A673 (cell line): Measurements from ENCODE around the gene TMEM178A. TPM values are rescaled to one million over a fixed set of nuclear protein-coding genes. Genes with fewer than 3 reads are reported as not detected.

Experiments
- BruUV-seq: library from RNA; stranded (reverse); fragments of 400-500 nt; replicated peaks from 2 replicates; lab custom pipeline; 2021; lab: Mats Ljungman, UMichigan
- CTCF ChIA-PET: fragments of 300-600 bp; sonication (Branson Sonifier 250); formaldehyde crosslinking; loops from one replicate; lab custom pipeline; 2022; ENCODE audit warnings: antibody characterized with exemption; lab: Charles Lee
- POLR2A ChIA-PET: fragments of 300-600 bp; sonication (Branson Sonifier 250); formaldehyde crosslinking; loops from one replicate; lab custom pipeline; 2022; ENCODE audit warnings: antibody characterized with exemption; ENCODE audit not compliant: low non-redundant PET; lab: Charles Lee
- DNase-seq: peaks from one replicate; pipeline ENCODE4 v3.0.0-alpha.2; 2015; ENCODE audit warnings: low spot score
- H3K27ac ChIP-seq: fragments of 200-600 bp; sonication (generic); 2 replicates; pipeline ENCODE4 v1.5.1; 2016; ENCODE audit warnings: mixed run types, low read depth, mild to moderate bottlenecking, mixed read lengths, antibody characterized with exemption, low read length; ENCODE audit not compliant: poor library complexity, severe bottlenecking
- H3K27me3 ChIP-seq: fragments of 200-600 bp; sonication (generic); replicated peaks from 2 replicates; pipeline ENCODE4 v1.6.1; 2017; ENCODE audit warnings: mixed run types, low read depth, mild to moderate bottlenecking, mixed read lengths, antibody characterized with exemption, low read length; ENCODE audit not compliant: insufficient read depth, poor library complexity
- H3K36me3 ChIP-seq: fragments of 200-600 bp; sonication (generic); 2 replicates; pipeline ENCODE4 v1.6.1; 2016; ENCODE audit warnings: mixed run types, mild to moderate bottlenecking, mixed read lengths, antibody characterized with exemption, low read length; ENCODE audit not compliant: insufficient read depth, poor library complexity, severe bottlenecking
- H3K4me1 ChIP-seq: fragments of 200-600 bp; sonication (generic); 2 replicates; pipeline ENCODE4 v1.6.1; 2017; ENCODE audit warnings: mixed run types, mild to moderate bottlenecking, mixed read lengths, antibody characterized with exemption, low read length; ENCODE audit not compliant: insufficient read depth, poor library complexity, severe bottlenecking
- H3K4me3 ChIP-seq: fragments of 200-600 bp; sonication (generic); 2 replicates; pipeline ENCODE4 v1.5.1; 2016; ENCODE audit warnings: low read depth, mixed run types, mild to moderate bottlenecking, mixed read lengths, low read length; ENCODE audit not compliant: poor library complexity, severe bottlenecking
- H3K9me3 ChIP-seq: fragments of 200-600 bp; sonication (generic); 2 replicates; pipeline ENCODE4 v1.6.1; 2016; ENCODE audit warnings: mixed run types, low read depth, mild to moderate bottlenecking, mixed read lengths, antibody characterized with exemption, low read length; ENCODE audit not compliant: poor library complexity, severe bottlenecking
- EZH2 ChIP-seq: fragments of 200-600 bp; sonication (generic); IDR thresholded peaks from 2 replicates; pipeline ENCODE4 v1.6.1; 2017; ENCODE audit warnings: borderline replicate concordance, low read depth, mild to moderate bottlenecking, mixed read lengths, antibody characterized with exemption, low read length; ENCODE audit not compliant: poor library complexity, severe bottlenecking
- intact Hi-C: fragments of 100-400 bp; cut with micrococcal nuclease; formaldehyde crosslinking; loops from one replicate; pipeline ENCODE4 v1.10.0; 2022; ENCODE audit not compliant: unreplicated experiment
- total RNA-seq: library from RNA; stranded (reverse); gene quantifications from 2 replicates; pipeline ENCODE4 v1.2.3, GENCODE V29; 2021
- TF ChIP-seq, protein P1 (sequence below): fragments of 300-800, 200-600 bp; sonication (generic); conservative IDR thresholded peaks from 2 replicates; pipeline ENCODE4 v1.5.1; 2017; ENCODE audit warnings: low read depth, mild to moderate bottlenecking, antibody characterized with exemption, low read length, moderate library complexity, mixed read lengths

The TMEM178A gene
- total RNA-seq, 1 experiment from 2014 or later, result 0.21 TPM

DNA sequence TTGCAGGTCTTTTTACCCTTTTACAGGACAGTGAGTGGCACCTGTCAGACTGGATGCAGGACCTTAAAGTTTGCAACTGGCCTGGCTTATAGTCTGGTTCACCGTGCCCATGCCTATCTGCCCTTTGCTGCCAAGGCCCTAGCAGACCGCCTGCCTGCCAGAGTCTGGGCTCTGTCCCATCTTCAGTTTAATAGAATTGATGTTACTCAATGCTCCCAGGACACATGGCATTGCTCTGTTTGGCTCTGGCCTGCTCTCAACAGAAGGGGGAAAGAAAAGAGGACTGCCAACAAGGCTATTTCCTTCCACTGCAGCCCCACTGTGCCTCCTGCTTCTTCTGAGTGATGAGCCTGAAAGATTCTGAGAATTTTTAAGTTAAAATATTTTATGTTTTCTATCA, 25.6 kb upstream of the TMEM178A start:
- intact Hi-C loops, result no loop called here

DNA sequence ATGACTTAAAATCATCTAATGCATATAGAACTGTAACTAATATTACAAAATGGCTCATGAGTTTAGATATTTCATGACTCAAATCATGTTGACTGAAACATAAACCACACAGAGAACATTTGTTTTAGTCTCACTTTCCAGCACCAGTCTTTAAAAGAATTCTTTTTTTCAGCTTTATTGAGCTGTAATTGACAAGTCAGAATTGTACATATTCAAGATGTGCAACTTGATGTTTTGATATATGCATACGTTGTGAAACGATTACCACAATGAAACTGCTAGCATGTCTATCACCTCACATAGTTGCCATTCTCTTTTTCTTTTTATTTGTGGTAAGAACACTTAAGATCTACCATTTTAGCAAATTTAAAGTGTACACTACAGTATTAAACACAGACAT, 25.0 kb upstream of the TMEM178A start:
- Histone ChIP-seq H3K36me3 (no peaks in the 10 kb centered on the region), H3K4me1 (no peaks in the 10 kb centered on the region), H3K27me3 (no peaks in the 10 kb centered on the region), H3K27ac (no peak overlapping the region), H3K4me3 (no peak overlapping the region), H3K9me3 (no peaks in the 10 kb centered on the region)
- ChIA-PET CTCF (no interaction called here), POLR2A (no interaction called here)
- intact Hi-C loops, result no loop called here
- TF ChIP-seq, protein P1, sequence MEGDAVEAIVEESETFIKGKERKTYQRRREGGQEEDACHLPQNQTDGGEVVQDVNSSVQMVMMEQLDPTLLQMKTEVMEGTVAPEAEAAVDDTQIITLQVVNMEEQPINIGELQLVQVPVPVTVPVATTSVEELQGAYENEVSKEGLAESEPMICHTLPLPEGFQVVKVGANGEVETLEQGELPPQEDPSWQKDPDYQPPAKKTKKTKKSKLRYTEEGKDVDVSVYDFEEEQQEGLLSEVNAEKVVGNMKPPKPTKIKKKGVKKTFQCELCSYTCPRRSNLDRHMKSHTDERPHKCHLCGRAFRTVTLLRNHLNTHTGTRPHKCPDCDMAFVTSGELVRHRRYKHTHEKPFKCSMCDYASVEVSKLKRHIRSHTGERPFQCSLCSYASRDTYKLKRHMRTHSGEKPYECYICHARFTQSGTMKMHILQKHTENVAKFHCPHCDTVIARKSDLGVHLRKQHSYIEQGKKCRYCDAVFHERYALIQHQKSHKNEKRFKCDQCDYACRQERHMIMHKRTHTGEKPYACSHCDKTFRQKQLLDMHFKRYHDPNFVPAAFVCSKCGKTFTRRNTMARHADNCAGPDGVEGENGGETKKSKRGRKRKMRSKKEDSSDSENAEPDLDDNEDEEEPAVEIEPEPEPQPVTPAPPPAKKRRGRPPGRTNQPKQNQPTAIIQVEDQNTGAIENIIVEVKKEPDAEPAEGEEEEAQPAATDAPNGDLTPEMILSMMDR, result no peak
- TF ChIP-seq EZH2, result no peak
- no TSS peak for BruUV-seq
- DNase-seq, result no peak

More for the DNA sequence above, 25.6 kb upstream of the TMEM178A start:
- TF ChIP-seq, protein P1, result no peak
- TF ChIP-seq EZH2, result no peak
- POLR2A ChIA-PET, result no interaction called here
- no peaks in the 10 kb centered on the region for H3K9me3 ChIP-seq
- H3K4me1 ChIP-seq, result no peaks in the 10 kb centered on the region
- no peaks in the 10 kb centered on the region for H3K36me3 ChIP-seq
- H3K27me3 ChIP-seq, result no peaks in the 10 kb centered on the region
- CTCF ChIA-PET, result no interaction called here
- H3K27ac ChIP-seq, result no peak overlapping the region
- DNase-seq, result no peak
- H3K4me3 ChIP-seq, result no peak overlapping the region
- BruUV-seq, result no TSS peak

DNA sequence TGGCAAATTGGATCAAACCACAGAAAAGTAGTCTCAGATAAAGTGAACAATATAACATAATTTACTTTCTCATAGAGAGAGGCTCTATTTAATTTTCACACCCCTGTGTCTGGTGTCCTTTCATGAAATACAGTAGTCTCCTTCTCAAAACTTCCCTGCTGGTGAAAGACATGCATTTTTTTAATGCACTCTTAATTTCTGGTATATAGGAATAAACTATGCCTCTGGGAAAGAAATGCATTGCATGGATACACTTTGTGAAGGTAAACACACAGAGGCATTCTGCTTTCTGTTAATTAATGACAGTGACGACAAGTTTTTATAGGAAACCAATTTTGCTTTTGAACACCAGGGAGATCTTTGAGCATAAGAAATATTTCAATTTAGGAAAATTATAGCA, 24.1 kb upstream of the TMEM178A start:
- ChIA-PET CTCF (no interaction called here), POLR2A (interaction anchor here (0.6 kb wide), 1 partner anchor 24 kb away, joined by 3 read pairs; no protein-coding TSS in a partner anchor)
- intact Hi-C loops, result no loop called here

More for the DNA sequence above, 24.1 kb upstream of the TMEM178A start:
- no TSS peak for BruUV-seq
- H3K4me3 ChIP-seq, result no peak overlapping the region
- H3K27me3 ChIP-seq, result no peaks in the 10 kb centered on the region
- no peaks in the 10 kb centered on the region for H3K36me3 ChIP-seq
- H3K4me1 ChIP-seq, result no peaks in the 10 kb centered on the region
- no peaks in the 10 kb centered on the region for H3K9me3 ChIP-seq
- TF ChIP-seq, protein P1, result no peak
- TF ChIP-seq EZH2, result no peak
- no peak for DNase-seq
- H3K27ac ChIP-seq, result no peak overlapping the region
